SKM-1 (cell line): ENCODE data around the gene THSD8.
"Not testable (repeated sequence)": the region's sequence is repeated elsewhere in the genome, so short reads cannot be mapped to it uniquely, and the experiment has no call there.

Source experiments
- DNase-seq: peaks from one replicate; lab custom pipeline; 2025; ENCODE audit not compliant: unreplicated experiment; lab: John Stamatoyannopoulos, UW

THSD8 gene

DNA sequence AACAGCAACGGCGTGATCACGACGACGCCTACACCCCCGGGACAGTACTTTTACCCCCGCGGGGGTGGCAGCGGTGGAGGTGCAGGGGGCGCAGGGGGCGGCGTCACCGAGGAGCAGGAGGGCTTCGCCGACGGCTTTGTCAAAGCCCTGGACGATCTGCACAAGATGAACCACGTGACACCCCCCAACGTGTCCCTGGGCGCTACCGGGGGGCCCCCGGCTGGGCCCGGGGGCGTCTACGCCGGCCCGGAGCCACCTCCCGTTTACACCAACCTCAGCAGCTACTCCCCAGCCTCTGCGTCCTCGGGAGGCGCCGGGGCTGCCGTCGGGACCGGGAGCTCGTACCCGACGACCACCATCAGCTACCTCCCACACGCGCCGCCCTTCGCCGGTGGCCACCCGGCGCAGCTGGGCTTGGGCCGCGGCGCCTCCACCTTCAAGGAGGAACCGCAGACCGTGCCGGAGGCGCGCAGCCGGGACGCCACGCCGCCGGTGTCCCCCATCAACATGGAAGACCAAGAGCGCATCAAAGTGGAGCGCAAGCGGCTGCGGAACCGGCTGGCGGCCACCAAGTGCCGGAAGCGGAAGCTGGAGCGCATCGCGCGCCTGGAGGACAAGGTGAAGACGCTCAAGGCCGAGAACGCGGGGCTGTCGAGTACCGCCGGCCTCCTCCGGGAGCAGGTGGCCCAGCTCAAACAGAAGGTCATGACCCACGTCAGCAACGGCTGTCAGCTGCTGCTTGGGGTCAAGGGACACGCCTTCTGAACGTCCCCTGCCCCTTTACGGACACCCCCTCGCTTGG lies 9.6 kb upstream of the THSD8 start:
- peak; percentile 35 for DNase-seq

DNA sequence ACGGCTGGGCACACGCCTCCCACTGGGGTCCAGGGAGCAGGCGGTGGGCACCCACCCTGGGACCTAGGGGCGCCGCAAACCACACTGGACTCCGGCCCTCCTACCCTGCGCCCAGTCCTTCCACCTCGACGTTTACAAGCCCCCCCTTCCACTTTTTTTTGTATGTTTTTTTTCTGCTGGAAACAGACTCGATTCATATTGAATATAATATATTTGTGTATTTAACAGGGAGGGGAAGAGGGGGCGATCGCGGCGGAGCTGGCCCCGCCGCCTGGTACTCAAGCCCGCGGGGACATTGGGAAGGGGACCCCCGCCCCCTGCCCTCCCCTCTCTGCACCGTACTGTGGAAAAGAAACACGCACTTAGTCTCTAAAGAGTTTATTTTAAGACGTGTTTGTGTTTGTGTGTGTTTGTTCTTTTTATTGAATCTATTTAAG lies 9.0 kb upstream of the THSD8 start:
- no peak for DNase-seq

DNA sequence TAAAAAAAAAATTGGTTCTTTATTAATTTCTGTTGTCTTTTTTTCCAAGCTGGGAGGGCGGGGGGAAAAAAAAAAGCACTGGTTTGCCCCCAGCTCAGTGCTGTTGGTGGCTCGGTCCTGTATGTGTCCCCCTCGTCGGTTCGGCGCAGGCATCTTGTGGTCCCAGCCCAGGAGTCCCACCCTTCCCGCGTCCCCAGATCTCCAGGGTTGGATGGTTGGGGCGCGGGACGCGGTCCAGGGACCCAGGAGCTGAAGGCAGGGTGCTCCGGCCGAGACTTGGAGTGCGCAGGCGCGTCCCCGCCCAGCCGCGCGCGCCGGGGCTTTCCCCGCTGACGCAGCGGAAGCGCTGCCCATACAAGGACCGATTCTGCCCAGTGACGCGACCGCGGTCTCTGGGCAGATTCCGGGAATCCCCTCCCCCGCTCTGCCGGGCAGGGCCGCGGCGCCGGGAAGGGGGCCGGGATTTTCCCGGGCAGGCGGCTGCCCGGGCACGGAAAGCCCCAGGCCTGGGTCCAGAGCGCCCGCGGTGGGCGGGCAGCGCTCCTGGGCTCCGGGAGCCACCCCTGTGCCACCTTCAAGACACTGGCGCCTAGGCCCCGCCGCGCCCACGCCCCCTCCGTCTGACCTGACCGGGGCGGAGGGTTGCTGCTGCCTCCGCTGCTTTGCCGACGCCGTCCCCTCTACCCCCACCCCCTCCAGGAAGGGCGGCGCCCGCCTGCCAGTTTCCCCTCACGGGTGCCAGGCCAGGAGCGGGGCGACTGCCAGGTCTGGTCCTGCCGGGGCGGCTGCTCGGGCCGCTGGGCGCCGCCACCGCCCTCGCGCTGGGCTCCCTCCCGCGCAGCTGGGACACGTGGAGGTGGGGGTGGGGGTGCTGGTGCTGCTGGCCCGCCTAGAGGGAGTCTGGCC lies 8.3 kb upstream of the THSD8 start:
- peak; percentile 46 for DNase-seq

DNA sequence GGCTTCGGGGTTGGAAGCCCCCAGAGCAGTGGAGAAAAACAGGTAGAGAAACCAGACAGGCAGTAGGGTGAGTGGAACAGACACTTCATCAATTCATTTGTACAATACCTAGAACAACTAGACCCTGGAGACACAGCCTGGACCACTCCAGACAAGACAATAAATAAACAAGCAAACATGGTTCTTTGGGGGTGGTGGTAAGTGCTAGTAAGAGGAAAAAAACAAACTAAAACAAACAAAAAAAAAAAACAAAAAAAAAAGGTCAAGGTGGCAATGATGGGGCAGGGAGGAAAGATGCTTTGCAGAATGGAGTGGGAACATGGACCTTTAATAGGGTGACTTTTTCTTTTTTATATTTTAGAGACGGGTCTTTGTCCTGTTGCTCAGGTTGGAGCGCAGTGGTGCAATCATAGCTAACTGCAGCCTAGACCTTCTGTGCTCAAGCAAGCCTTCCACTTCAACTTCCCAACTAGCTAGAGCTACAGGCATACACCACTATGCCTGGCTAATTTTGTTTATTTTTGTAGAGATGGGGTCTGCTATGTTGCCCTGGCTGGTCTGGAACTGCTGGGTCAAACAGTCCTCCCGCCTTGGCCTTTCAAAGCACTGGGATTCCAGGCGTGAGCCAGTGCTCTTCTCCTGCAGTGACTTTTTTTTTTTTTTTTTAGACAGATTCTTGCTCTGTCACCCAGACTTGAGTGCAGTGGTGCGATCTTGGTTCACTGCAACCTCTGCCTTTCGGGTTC lies 7.5 kb upstream of the THSD8 start:
- DNase-seq, result no peak

DNA sequence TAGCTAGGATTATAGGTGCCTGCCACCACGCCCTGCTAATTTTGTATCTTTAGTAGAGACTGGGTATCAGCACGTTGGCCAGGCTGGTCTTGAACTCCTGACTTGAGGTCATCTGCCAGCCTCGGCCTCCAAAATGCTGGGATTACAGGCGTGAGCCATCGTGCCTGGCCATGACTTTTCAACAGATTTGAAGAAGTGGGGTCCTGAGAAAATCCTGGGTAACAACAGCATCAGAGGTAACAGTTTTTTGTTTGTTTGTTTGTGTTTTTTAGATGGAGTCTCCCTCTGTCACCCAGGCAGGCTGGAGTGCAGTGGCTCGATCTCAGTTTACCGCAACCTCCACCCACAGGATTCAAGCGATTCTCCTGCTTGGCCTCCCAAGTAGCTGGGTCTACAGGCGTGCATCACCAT lies 6.9 kb upstream of the THSD8 start:
- no peak for DNase-seq

DNA sequence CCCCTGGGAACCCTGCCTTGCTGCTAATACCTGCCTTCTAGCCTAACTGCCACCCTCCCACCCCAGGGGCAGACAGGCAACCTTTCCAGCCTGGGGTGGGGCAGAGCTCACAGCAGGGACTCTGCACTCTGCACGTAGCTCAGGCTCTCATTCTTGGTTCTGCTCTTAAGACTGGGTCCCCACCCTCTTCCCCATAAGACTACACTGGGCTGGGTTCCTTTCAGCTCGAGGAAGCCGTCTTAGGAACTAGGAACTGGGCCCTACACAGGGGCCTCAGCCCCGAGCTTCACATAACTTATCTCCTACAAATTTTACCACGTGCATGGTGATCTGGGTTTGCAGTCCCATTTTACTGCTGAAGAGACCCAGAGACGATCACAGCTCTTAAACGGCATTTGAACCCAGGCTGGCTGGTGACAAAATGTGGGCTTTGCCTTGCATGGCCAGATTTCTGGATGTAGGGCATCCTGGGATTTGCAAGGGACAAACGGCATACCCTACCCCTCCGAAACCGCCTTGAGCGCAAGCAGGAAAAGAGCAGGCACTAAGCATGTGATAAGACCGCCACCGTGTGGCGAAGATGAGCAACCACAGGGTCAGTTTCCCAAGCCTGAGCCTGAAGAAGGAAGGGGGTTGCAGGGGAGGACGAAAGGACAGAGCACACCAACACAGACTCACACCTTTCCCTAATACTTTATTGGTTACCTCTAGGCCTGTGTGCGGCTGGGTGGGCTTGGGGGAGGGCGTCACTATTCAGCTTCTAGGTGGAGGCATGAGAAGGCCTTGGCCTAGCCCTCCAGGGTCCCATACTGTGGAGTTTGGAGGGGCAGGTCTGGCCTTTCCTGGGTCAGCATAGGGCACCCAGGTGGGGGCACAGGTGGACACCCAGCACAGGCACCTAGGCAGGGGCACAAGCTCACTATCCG lies 5.5 kb upstream of the THSD8 start:
- peak; percentile 55 for DNase-seq

DNA sequence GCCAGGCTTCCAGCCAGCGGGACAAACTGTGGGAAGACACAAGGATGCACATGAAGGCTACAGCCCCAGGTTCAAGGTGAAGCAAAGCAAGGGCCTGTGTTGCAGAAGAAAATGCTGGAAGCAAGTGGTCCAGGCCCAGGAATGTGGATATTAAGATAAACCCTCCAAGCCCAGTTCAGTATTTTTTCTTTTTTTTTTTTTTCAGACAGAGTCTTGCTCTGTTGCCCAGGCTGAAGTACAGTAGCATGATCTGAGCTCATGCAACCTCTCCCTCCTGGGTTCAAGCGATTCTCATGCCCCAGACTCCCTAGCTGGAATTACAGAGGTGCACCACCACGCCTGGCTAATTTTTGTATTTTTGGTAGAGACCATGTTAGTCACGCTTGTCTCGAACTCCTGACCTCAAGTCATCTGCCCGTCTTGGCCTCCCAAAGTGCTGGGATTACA lies 4.7 kb upstream of the THSD8 start:
- DNase-seq, result no peak

DNA sequence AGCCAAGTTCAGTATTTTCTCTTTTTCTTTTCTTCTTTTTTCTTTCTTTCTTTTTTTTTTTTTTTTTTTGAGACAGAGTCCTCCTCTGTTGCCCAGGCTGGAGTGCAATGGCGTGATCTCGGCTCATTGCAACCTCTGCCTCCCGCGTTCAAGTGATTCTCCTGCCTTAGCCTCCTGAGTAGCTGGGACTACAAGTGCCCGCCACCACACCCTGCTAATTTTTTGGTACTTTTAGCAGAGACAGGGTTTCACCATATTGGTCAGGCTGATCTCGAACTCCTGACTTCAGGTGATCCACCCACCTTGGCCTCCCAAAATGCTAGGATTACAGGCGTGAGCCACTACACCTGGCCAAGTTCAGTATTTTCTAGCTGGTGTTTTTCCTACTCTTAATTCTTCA lies 4.3 kb upstream of the THSD8 start:
- not testable (repeated sequence) for DNase-seq

DNA sequence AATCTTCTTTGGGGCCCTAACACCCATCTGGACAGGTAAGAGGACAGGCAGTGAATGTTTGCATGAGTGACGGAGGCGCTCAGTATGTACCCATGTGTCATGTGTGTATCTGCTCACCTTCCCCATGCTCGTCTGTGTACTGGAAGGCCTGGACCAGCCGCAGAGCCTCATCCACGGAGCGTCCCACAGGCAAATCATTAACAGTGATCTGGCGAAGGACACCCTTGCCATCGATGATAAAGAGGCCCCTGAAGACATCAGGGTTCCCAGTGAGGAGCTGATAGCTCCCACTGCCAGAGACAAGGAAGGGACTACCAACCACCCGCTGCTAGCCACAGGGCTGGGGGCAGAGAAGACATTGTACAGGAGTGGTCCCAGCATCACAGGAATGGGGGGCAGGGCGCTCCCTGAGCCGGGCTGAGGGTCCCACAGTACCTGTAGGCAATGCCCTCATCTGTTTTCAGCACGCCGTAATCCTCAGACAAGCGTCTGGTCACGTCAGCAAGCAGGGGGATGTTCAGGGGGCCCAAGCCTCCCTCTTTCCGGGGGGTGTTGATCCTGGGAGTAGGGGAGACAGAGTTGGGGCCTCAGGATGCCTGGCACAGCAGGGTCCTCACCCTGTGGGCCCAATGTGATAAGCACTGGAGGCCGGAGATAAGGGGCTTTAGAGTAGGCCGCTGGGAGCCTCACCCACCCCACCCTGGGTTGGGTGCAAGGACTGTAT lies 2.0 kb upstream of the THSD8 start:
- DNase-seq, result no peak

DNA sequence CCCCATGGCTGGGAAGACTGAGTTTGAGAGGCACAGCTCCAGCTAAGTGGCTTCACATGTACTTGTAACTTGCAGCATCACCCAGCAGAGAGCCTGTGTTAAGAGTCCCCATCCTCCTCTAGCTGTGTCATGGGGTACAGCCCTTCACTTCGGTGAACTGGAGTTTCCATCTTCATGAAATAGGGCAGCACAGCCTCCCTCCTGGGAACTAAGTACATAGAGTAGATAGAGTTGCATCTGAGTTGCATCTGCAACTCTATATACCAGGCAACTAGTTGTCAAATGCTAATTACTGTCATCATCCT lies 1.5 kb upstream of the THSD8 start:
- DNase-seq, result no peak

DNA sequence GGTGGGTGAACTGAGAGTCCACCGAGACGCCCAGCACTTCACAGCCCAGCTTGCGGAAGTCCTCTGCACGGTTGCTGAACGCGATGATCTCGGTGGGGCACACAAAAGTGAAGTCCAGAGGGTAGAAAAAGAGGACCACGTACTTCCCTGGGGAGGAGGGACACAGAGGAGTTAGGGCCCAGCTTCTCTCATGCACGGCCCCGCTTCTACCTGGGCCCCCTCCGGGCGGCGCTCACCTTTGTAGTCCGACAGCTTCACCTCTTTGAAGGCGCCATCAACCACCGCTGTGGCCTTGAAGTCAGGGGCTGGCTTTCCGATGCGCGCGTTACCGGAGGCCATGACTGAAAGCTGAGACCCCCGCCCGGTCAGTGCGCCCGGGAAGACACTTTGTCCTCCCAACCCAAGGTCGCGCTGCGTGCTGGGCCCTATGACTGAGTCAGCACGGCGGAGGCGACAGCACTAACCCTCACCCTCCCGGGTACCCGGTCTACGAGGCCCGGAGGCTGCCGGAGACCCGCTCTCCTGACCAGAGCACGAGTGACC lies 875 bp upstream of the THSD8 start:
- DNase-seq, result no peak

DNA sequence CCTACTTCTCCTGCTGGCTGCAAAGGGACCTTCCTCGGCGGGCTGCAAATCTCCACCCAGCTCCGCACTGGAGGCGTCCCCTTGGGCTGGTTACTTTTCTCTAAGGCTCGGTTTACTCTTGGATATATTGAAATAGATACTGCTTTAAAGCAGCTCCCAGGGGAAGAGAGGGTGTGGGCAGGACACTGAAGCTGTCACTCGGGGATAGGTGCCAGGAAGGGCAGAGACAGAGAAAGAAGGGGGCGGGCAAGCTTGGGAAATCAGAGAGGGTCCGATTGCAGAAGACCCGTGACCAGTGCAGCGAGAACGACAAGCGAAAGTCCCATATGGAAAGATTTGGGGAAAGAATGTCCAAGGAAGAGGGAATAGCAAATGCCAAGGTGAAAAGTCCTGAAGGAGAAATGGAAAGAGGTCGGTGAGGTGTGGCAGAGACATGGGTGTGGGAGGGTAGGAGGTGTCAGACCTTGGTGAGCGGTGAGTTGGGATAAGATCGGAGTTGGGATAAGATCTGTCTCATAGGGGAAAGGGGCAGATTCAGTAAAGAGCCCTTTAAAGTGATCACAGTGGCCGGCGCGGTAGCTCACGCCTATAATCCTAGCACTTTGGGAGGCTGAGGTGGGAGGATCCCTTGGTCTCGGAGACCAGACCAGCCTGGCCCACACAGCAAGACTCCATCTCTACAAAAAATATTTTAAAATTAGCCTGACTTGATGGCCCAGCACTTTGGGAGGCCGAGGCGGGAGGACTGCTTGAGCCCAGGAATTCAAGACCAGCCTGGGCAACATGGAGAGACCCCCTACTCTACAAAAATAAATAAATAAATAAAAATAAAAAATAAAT lies 618 bp downstream of the THSD8 start:
- DNase-seq, result no peak

DNA sequence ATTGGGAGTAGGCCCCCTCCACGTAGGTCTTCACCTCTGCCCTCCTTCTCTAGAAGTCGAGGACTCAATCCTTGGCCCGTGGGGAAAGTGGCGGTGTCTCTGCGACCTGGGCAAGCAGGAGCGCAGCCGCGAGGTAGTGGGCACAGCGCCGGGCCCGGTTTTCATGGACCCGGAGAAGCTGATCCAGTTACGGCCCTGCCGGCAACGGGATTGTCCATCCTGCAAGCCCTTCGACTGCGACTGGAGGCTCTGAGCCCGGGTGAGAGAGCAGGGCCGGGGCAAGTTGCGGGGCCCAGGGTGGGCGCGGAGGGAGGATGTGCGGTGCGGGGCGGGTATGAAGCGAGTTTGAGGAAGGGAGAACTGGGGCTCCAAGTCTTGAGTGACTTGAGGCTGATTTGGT lies 2.2 kb downstream of the THSD8 start:
- no peak for DNase-seq

DNA sequence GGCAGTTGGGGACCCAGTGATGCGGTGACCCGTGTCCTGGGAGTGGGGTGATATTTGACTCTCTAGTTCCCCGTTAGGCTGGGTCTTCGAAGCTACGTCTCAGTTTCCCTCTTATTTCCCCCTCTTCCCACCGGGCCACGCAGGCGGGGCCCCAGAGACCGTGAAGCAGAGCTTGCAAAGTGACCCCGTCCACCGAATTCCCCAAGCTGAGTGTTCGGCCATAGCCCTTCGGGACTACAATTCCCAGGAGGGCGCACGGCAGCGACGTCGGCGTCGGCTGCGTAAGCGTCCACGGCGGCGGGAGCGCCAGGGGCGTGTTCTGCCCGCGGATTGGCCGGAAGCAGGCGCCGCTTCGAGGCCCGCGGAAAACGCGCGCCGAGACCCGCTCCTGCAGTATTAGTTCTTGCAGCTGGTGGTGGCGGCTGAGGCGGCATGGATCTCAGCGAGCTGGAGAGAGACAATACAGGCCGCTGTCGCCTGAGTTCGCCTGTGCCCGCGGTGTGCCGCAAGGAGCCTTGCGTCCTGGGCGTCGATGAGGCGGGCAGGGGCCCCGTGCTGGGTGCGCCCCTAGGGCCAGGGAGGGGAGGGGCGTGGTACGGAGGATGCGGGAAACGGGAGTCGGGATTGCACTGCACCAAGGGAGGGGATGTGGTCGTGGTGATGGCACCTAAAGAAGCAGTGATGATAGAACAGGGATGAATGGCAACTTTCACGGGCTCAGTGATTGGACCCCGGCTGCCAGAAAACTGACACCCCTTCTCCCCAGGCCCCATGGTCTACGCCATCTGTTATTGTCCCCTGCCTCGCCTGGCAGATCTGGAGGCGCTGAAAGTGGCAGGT lies 4.6 kb downstream of the THSD8 start, which contains the start of gene RNASEH2A:
Gene RNASEH2A (plus strand): TSS at position 343 of the 840 bp plus-strand sequence. CDS start 90 bp downstream, at position 433.
- peak; percentile 59 for DNase-seq

DNA sequence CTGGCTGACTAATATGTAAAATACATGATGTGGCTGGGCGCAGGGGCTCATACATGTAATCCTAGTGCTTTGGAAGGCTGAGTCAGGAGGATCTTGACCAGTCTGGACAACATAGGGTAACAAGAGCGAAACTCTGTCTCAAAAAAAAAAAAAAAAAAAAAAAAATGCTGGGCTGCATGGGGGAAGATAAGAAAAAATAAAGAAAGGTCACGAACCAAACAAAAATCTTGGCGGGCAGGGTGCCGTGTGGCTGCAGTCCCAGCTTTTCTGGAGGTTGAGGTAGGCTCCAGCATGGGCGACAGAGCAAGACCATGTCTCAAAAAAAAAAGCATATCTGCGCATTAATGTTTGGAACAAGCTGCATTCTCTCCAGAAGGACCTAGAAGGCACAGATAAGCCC lies 13.2 kb downstream of the THSD8 start:
- DNase-seq, result no peak

DNA sequence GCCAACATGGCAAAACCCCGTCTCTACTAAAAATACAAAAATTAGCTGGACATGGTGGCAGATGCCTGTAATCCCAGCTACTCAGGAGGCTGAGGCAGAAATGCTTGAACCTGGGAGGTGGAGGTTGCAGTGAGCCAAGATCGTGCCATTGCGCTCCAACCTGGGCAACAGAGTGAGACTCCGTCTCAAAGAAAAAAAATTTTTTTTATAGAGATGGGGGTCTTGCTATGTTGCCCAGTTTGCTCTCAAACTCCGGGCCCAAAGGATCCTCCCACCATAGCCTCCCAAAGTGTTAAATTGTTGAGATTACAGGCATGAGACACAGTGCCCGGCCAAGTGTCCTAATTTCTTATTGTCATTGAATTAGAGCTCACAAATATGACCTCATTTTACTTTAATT lies 15.3 kb downstream of the THSD8 start:
- DNase-seq, result not testable (repeated sequence)

DNA sequence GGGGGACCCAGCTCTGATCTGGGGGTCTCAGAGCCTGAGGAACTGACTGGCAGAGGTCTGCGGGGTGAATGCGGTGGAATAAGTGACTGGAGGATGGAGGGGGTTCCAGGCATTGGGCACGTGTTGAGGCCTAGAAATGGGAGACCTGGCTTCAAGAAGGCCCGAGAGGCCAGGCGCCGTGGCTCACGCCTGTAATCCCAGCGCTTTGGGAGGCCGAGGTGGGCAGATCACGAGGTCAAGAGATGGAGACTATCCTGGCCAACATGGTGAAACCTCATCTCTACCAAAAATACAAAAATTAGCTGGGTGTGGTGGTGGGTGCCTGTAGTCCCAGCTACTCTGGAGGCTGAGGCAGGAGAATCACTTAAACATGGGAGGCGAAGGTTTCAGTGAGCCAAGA lies 15.9 kb downstream of the THSD8 start:
- DNase-seq, result not testable (repeated sequence)

DNA sequence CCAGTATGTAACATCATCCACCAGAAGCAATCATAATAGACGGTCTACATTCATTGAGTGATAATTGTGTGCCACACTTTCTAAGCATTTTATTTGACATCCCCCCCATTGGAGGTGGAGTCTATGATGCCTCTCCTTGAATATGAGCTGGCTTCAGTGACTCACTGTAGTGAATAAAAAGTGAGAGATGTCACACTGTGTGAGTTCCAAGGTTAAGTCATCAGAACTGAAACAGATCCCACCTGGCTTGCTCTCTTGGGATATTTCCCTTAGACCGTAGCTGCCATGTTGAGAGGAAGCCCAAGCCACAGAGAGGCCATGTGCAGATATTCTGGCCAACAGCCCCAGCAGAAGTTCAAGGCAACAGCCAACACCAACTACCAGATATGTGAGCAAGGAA lies 19.9 kb downstream of the THSD8 start:
- no peak for DNase-seq
